ENCODE results near the gene DLST.

- TF ChIP-seq CTCF (IDR thresholded peaks at IDR 0.05): no peak
- TF ChIP-seq POLR2A (IDR thresholded peaks at IDR 0.05): no peak
Measured at GRCh38 chr14:74915826-74916225, 34.1 kb downstream of the DLST start.
